ENCODE results near the gene BLID.

Gene BLID, protein sequence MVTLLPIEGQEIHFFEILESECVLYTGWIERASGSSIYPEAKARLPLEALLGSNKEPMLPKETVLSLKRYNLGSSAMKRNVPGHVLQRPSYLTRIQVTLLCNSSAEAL

DNA sequence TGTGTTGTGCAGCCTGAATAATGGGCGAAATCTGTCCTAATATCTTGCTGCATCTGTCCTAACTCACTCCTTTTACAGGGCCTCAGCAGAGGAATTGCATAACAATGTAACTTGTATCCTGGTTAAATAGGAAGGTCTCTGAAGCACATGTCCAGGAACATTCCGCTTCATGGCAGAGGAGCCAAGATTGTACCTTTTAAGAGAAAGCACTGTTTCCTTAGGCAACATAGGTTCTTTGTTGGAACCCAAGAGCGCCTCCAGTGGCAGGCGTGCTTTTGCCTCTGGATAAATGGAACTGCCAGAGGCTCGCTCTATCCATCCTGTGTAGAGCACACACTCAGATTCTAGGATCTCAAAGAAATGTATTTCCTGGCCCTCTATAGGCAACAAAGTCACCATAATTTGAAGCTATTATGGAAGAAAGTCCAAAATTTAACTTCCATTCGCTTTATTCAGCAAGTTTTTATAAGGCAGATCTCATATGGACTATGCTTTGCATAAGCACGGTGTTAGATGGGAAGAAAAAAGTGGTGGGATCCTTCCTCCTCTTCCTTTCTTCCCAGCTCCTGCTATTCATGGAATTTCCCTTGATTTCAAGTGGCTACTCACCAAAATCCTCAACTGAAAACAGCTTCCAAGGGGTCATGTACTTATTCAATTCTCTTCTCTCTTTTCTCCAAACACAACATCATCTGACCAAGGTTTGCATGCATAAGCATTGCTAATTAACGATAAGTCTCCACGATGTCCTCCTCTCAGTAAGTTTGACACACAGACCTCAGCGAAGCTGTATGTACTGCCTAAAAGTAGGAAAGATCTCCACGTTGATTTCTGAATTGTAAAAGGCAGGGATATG is at the start of gene BLID:
Gene BLID, minus strand, starts transcription at position 692 of the 856 bp plus-strand sequence. Its CDS starts 293 bp downstream, at position 399.
- Histone ChIP-seq H3K4me3 (ENCODE audit: low read length) (no peak within 1 kb of the TSS), H3K27ac (ENCODE audit: low read length) (no peak within 1 kb of the TSS), H3K4me1 (ENCODE audit: control insufficient read depth, insufficient read depth, low read length) (no peaks in the 10 kb centered on the region; the same call in 1 of the 2 replicates), H3K36me3 (ENCODE audit: control insufficient read depth, insufficient read depth, low read length) (no peaks in the 10 kb centered on the region), H3K9me3 (ENCODE audit: control insufficient read depth, insufficient read depth, low read length) (no peaks in the 10 kb centered on the region), H3K27me3 (ENCODE audit: control insufficient read depth, insufficient read depth, low read length) (no peaks in the 10 kb centered on the region)
- DNase-seq (ENCODE audit: low read depth, low spot score), result no peak
- WGBS (ENCODE audit: insufficient coverage, insufficient read length), result no CpG with 5 or more reads among the region's 11 CpGs

DNA sequence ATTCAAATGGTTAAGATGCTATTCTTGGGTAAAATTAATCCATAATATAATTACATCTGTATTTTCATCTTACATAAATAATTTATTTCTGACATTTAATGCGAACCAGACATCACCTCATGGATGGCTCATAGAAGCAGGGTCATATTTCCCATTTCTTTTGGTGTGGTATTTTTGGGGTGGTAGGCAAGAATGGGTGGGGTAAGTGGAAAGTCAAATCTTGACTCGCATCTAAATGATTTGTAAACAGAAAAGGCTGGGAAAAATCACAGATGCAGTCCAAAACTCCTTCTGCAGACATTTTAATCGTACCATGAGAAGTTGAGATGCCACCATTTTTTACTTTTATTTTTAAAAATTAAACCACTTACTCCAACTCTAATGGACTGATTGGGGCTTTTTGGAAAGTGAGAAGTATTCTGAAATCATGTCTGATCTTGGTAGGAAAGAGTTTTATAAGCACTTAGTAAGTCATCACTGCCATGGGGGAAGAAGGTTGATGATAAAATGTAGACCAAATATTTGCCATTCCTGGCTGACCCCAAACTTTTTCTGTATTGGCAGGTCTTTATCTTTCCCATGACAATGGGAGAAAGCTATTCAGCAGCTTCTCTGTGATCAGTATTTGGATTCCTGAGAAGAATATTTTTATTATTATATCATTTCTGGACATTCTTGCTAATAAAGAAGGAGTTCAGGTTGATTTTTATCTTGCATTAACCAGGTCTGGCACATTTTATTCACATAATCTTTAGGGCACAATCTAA is 47.2 kb upstream of the BLID start:
- DNase-seq (ENCODE audit: low read depth, low spot score), result no peak
- H3K4me1 ChIP-seq (ENCODE audit: control insufficient read depth, insufficient read depth, low read length), result no peaks in the 10 kb centered on the region

DNA sequence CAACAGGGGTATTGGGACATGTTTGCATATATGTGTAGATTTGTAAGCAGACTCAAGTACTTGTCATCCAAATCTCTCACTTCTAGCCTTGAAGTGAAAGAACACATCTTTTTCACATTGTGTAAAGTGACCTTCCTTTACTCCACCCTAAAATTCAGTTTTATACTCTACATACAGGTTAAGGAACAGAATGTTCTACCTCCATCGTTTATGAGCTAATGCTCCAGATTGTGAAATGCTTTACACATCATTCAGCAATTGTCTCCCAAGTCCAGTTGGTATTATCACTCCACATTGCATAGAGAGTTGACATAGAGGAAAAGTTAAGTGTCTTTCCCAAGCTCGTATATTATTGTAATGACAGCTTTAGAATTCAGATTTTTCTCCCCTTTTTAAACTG is 46.1 kb upstream of the BLID start:
- no peak for DNase-seq (ENCODE audit: low read depth, low spot score)
- Histone ChIP-seq H3K4me3 (ENCODE audit: low read length) (no peak overlapping the region), H3K27me3 (ENCODE audit: control insufficient read depth, insufficient read depth, low read length) (no peaks in the 10 kb centered on the region; the same call in 1 of the 2 replicates), H3K4me1 (ENCODE audit: control insufficient read depth, insufficient read depth, low read length) (no peaks in the 10 kb centered on the region), H3K36me3 (ENCODE audit: control insufficient read depth, insufficient read depth, low read length) (no peaks in the 10 kb centered on the region), H3K9me3 (ENCODE audit: control insufficient read depth, insufficient read depth, low read length) (no peaks in the 10 kb centered on the region), H3K27ac (ENCODE audit: low read length) (no peak overlapping the region)
- WGBS (ENCODE audit: insufficient coverage, insufficient read length), result no CpG with 5 or more reads among the region's 2 CpGs

More for the DNA sequence above, 47.2 kb upstream of the BLID start:
- no peaks in the 10 kb centered on the region for H3K9me3 ChIP-seq (ENCODE audit: control insufficient read depth, insufficient read depth, low read length)
- H3K36me3 ChIP-seq (ENCODE audit: control insufficient read depth, insufficient read depth, low read length), result no peaks in the 10 kb centered on the region
- no peaks in the 10 kb centered on the region; the same call in 1 of the 2 replicates for H3K27me3 ChIP-seq (ENCODE audit: control insufficient read depth, insufficient read depth, low read length)
- H3K27ac ChIP-seq (ENCODE audit: low read length), result no peak overlapping the region
- no peak overlapping the region for H3K4me3 ChIP-seq (ENCODE audit: low read length)
- WGBS (ENCODE audit: insufficient coverage, insufficient read length), result no CpG with 5 or more reads among the region's 3 CpGs

DNA sequence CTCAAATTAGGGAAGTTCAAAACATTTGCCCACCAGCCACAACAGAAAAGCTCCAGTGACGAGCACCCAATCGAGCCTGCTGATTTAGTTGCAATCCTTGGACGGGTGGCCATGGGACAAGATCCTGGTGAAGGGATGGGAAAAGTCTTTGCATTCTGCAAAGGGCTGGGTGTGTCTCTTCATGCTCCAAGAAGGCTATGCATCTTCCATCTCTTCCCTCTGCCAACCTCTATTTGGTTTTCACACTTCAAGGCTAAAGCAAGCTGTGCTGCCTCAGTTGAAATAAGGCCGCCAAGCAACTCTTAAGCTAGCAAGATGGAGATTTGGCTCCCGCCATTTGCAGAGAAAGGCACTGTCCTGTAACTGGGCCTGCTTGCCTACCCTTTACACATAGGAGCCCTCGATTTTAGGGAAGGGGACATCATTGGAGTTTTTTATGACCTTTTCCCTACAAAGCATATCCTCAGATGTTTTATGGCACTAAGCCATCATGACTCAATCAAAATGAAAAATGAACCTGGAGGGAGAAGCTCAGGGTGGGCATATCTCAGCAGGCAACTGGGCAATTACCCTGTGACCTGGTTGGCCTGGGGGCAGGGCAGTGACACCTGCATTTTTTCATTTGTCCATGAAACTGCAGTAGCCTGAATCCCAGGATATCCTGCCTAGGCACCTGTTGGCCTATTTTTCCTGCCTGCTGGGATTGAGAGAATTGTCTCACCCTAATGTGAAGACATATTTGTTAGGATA is 45.0 kb upstream of the BLID start:
- H3K36me3 ChIP-seq (ENCODE audit: control insufficient read depth, insufficient read depth, low read length), result no peaks in the 10 kb centered on the region
- H3K4me1 ChIP-seq (ENCODE audit: control insufficient read depth, insufficient read depth, low read length), result no peaks in the 10 kb centered on the region
- H3K9me3 ChIP-seq (ENCODE audit: control insufficient read depth, insufficient read depth, low read length), result no peaks in the 10 kb centered on the region
- H3K27me3 ChIP-seq (ENCODE audit: control insufficient read depth, insufficient read depth, low read length), result no peaks in the 10 kb centered on the region; the same call in 1 of the 2 replicates
- H3K27ac ChIP-seq (ENCODE audit: low read length), result no peak overlapping the region
- DNase-seq (ENCODE audit: low read depth, low spot score), result no peak
- no CpG with 5 or more reads among the region's 6 CpGs for WGBS (ENCODE audit: insufficient coverage, insufficient read length)
- no peak overlapping the region for H3K4me3 ChIP-seq (ENCODE audit: low read length)

DNA sequence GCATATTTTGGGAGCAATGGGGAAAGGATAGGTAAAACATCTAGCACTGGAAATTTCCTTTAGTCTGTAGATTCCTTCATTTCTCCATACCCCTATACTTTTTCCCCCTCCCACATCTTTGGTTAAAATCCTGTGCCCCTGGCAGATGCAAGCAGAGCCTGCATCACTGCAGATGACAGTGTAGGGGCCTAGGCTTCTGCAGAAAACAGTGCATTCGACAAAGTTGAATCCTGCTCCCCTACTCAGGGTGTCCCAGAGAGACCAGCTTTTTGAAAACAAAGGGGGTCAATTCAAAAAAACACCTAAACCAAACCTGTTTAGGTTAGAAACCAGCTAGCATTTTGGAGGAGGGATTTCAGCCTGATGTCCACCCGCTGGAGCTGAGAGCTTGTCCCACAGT is 43.8 kb upstream of the BLID start:
- no peak overlapping the region for H3K27ac ChIP-seq (ENCODE audit: low read length)
- H3K9me3 ChIP-seq (ENCODE audit: control insufficient read depth, insufficient read depth, low read length), result no peaks in the 10 kb centered on the region
- no peaks in the 10 kb centered on the region for H3K4me1 ChIP-seq (ENCODE audit: control insufficient read depth, insufficient read depth, low read length)
- H3K27me3 ChIP-seq (ENCODE audit: control insufficient read depth, insufficient read depth, low read length), result no peaks in the 10 kb centered on the region
- DNase-seq (ENCODE audit: low read depth, low spot score), result no peak
- no peak overlapping the region for H3K4me3 ChIP-seq (ENCODE audit: low read length)
- no CpG with 5 or more reads among the region's 2 CpGs for WGBS (ENCODE audit: insufficient coverage, insufficient read length)
- H3K36me3 ChIP-seq (ENCODE audit: control insufficient read depth, insufficient read depth, low read length), result no peaks in the 10 kb centered on the region

DNA sequence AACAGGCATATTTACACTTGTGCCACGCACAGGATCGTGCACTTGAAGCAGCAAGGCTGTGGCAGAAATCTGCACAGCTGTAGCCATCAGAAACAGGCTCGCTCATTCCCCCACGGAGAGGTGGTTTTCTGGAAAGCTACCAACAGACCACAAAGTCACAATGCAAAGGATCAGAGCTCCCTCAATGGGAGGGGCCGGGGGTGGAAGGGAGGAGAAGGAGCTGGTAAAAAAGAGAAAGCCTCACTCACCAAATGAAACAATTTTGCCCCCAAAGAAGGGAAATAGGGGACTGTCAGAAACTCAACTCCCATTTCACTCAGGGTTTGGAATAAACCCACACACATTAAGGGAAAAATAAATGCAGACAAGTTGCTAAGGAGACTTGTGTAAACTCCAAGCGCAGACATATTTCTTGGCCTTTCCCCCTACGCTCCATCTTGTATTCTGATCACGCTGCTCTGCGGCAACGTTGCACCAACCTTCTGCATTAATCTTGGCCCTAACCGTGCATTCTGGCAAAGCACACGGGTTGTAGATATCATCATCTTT is 43.2 kb upstream of the BLID start:
- no CpG with 5 or more reads among the region's 12 CpGs for WGBS (ENCODE audit: insufficient coverage, insufficient read length)
- no peaks in the 10 kb centered on the region for H3K36me3 ChIP-seq (ENCODE audit: control insufficient read depth, insufficient read depth, low read length)
- DNase-seq (ENCODE audit: low read depth, low spot score), result no peak
- no peaks in the 10 kb centered on the region for H3K4me1 ChIP-seq (ENCODE audit: control insufficient read depth, insufficient read depth, low read length)
- no peak overlapping the region for H3K4me3 ChIP-seq (ENCODE audit: low read length)
- no peaks in the 10 kb centered on the region for H3K27me3 ChIP-seq (ENCODE audit: control insufficient read depth, insufficient read depth, low read length)
- H3K27ac ChIP-seq (ENCODE audit: low read length), result no peak overlapping the region
- no peaks in the 10 kb centered on the region for H3K9me3 ChIP-seq (ENCODE audit: control insufficient read depth, insufficient read depth, low read length)

DNA sequence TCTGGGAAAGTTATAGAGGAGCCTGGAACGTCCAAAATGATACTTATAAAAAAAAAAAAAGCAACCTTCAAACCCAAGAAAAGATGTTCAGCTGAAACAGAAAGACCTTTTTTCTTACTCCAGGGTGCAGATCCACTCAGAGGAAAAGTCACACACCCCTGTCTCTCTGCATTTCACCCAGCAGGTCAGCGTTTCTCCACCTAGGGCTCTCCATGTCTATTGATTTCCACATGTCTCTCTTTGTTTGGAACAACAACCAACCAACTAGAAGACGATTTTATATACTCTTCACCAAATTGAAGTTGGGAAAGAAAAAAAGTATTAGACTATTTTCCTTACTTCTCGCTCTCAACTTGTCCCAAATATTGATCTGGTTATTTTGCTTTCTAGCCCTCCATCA is 42.2 kb upstream of the BLID start:
- Histone ChIP-seq H3K27me3 (ENCODE audit: control insufficient read depth, insufficient read depth, low read length) (no peaks in the 10 kb centered on the region), H3K9me3 (ENCODE audit: control insufficient read depth, insufficient read depth, low read length) (no peaks in the 10 kb centered on the region), H3K36me3 (ENCODE audit: control insufficient read depth, insufficient read depth, low read length) (no peaks in the 10 kb centered on the region), H3K27ac (ENCODE audit: low read length) (no peak overlapping the region), H3K4me3 (ENCODE audit: low read length) (no peak overlapping the region), H3K4me1 (ENCODE audit: control insufficient read depth, insufficient read depth, low read length) (no peaks in the 10 kb centered on the region)
- no CpG with 5 or more reads among the region's 4 CpGs for WGBS (ENCODE audit: insufficient coverage, insufficient read length)
- DNase-seq (ENCODE audit: low read depth, low spot score), result no peak

DNA sequence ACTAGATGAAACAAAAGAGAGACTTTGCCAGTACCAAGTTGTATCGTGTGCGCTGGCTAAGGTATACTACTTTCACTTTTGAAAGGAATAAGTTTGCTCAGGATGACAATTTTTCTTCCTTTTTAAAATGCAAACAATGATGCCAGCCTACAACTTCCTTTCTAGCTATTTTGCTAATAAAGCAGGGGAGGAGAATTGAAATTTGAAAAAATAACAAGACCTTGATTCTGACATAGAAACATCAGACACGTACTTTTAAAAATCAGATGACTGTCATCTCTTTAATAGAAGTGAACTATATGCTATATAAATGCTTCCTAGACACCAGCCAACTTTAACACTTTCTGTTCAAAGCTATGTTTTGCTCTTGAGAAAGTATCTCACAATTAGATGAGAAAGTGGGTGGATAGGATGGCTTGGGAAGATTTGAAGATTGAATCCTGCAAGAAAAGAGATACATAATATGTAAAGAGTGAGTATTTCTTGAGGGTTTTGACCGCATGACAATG is 41.7 kb upstream of the BLID start:
- no peak for DNase-seq (ENCODE audit: low read depth, low spot score)
- WGBS (ENCODE audit: insufficient coverage, insufficient read length), result no CpG with 5 or more reads among the region's 4 CpGs
- Histone ChIP-seq H3K9me3 (ENCODE audit: control insufficient read depth, insufficient read depth, low read length) (no peaks in the 10 kb centered on the region), H3K4me3 (ENCODE audit: low read length) (no peak overlapping the region), H3K4me1 (ENCODE audit: control insufficient read depth, insufficient read depth, low read length) (no peaks in the 10 kb centered on the region), H3K27me3 (ENCODE audit: control insufficient read depth, insufficient read depth, low read length) (no peaks in the 10 kb centered on the region), H3K27ac (ENCODE audit: low read length) (no peak overlapping the region), H3K36me3 (ENCODE audit: control insufficient read depth, insufficient read depth, low read length) (no peaks in the 10 kb centered on the region)

DNA sequence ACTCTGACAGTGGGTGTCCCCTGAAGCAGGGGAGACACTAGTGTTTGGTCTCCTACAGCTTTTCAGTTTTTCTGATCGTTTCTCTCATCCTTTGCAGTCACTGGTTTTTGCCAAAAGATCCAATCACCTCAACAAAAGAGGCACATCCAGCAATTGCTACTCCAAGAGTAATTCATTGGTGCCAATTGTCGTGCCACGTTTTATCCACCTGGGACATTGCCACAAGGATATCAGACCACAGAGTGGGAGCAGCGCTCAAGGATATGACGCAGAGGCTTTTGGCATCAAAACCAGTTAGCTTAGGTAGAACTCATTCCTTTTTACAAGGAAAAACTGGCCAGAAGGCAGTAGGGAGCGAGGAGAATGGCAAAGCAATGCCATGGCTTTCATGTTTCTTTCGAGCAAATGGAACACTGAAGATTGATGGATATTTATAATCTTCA is 40.9 kb upstream of the BLID start:
- H3K27ac ChIP-seq (ENCODE audit: low read length), result no peak overlapping the region
- H3K36me3 ChIP-seq (ENCODE audit: control insufficient read depth, insufficient read depth, low read length), result no peaks in the 10 kb centered on the region
- no peaks in the 10 kb centered on the region for H3K4me1 ChIP-seq (ENCODE audit: control insufficient read depth, insufficient read depth, low read length)
- H3K27me3 ChIP-seq (ENCODE audit: control insufficient read depth, insufficient read depth, low read length), result no peaks in the 10 kb centered on the region
- H3K9me3 ChIP-seq (ENCODE audit: control insufficient read depth, insufficient read depth, low read length), result no peaks in the 10 kb centered on the region
- no peak overlapping the region for H3K4me3 ChIP-seq (ENCODE audit: low read length)
- no peak for DNase-seq (ENCODE audit: low read depth, low spot score)
- WGBS (ENCODE audit: insufficient coverage, insufficient read length), result no CpG with 5 or more reads among the region's 7 CpGs

Data from iPS DF 6.9 (cell line).